K562 (cell line): ENCODE data around the gene ADIPOR2. TPM values are rescaled to one million over a fixed set of nuclear protein-coding genes. Genes with fewer than 3 reads are reported as not detected.

Source experiments
- ATAC-seq: fragments of 200-7000 bp; cut with Tn5 transposase; 3 replicates; pipeline ENCODE4 v1.9.1; 2020; ENCODE audit warnings: moderate library complexity
- BruUV-seq: library from RNA; stranded (reverse); fragments of 400-500 nt; replicated peaks from 2 replicates; lab custom pipeline; 2021; lab: Mats Ljungman, UMichigan
- CTCF ChIA-PET: fragments of 300-600 bp; formaldehyde crosslinking; extraction: SDS; loops from one replicate; lab custom pipeline; 2021; ENCODE audit warnings: low intra/inter-chr PET ratio; lab: Yijun Ruan, JAX
- POLR2A ChIA-PET: fragments of 300-600, 350-650 bp; sonication (Branson Sonifier 250); formaldehyde crosslinking; extraction: SDS; loops from one replicate; lab custom pipeline; 2021; ENCODE audit warnings: antibody characterized with exemption, inconsistent platforms; lab: Yijun Ruan, JAX
- DNase-seq, 4 experiments: peaks; one replicate each; pipeline versions ENCODE4 v3.0.0 to v3.0.0-alpha.2; 2011 to 2018; ENCODE audit warnings: low spot score in 3 of 4, mixed read lengths in 3 of 4; ENCODE audit errors: extremely low read depth in 1 of 4
- FAIRE-seq: peaks from 2 replicates; lab custom pipeline; 2011; peaks lifted over from hg19 to GRCh38; lab: Jason Lieb, UNC
- H2AFZ ChIP-seq: 2 replicates; pipeline ENCODE4 v1.6.0; 2011; ENCODE audit warnings: low read depth, low read length, control low read depth, inconsistent platforms
- H3K27ac ChIP-seq: fragments of 200-600 bp; 3 replicates; pipeline ENCODE4 v1.8.0; 2011; ENCODE audit warnings: low read depth, mild to moderate bottlenecking, control low read depth, inconsistent platforms, low read length, moderate library complexity, mixed read lengths; ENCODE audit errors: extremely low read depth
- H3K27me3 ChIP-seq, 2 experiments: fragments of 300-600 bp in 1 of 2; 2 replicates in 1 of 2; 3 replicates in 1 of 2; pipeline versions ENCODE4 v1.6.0 to v1.8.0; 2011; ENCODE audit warnings: inconsistent platforms in 2 of 2, low read length in 2 of 2, mild to moderate bottlenecking in 1 of 2, mixed read lengths in 1 of 2, moderate library complexity in 1 of 2; ENCODE audit not compliant: control insufficient read depth in 2 of 2, insufficient read depth in 2 of 2
- H3K36me3 ChIP-seq: fragments of 300-600 bp; 3 replicates; pipeline ENCODE4 v1.8.0; 2011; ENCODE audit warnings: mild to moderate bottlenecking, low read length, inconsistent platforms; ENCODE audit not compliant: control insufficient read depth, insufficient read depth
- H3K4me1 ChIP-seq, 2 experiments: fragments of 200-600 bp in 1 of 2; replicated peaks in 1 of 2; 2 replicates in 1 of 2; 3 replicates in 1 of 2; pipeline versions ENCODE4 v1.5.1 to v1.8.0; 2011; ENCODE audit warnings: inconsistent platforms in 2 of 2, low read length in 2 of 2, mild to moderate bottlenecking in 1 of 2, mixed read lengths in 1 of 2, moderate library complexity in 1 of 2; ENCODE audit not compliant: control insufficient read depth in 2 of 2, insufficient read depth in 2 of 2
- H3K4me2 ChIP-seq: 2 replicates; pipeline ENCODE4 v1.6.1; 2011; ENCODE audit warnings: low read length, control low read depth, inconsistent platforms, mixed read lengths; ENCODE audit not compliant: insufficient read depth
- H3K4me3 ChIP-seq: fragments of 200-600 bp; sonication (generic), shearing (Covaris generic); 2 replicates; pipeline ENCODE4 v1.5.1; 2016; ENCODE audit warnings: control low read depth, inconsistent platforms
- H3K79me2 ChIP-seq: fragments of 200-600 bp; 3 replicates; pipeline ENCODE4 v1.8.0; 2011; ENCODE audit warnings: low read length, inconsistent platforms; ENCODE audit not compliant: control insufficient read depth, insufficient read depth
- H3K9ac ChIP-seq, 2 experiments: 2 replicates each; pipeline versions ENCODE4 v1.6.0 to v1.6.1; 2011; ENCODE audit warnings: low read depth in 2 of 2, low read length in 2 of 2, control low read depth in 1 of 2, inconsistent platforms in 1 of 2, mild to moderate bottlenecking in 1 of 2, mixed read lengths in 1 of 2; ENCODE audit not compliant: insufficient read depth in 1 of 2
- H3K9me1 ChIP-seq: one replicate; pipeline ENCODE4 v1.6.0; 2011; ENCODE audit warnings: inconsistent platforms, mild to moderate bottlenecking, low read length, moderate library complexity; ENCODE audit not compliant: control insufficient read depth, insufficient read depth
- H3K9me3 ChIP-seq: replicated peaks from 2 replicates; pipeline ENCODE4 v1.5.1; 2011; ENCODE audit warnings: low read depth, low read length, inconsistent platforms; ENCODE audit not compliant: control insufficient read depth, insufficient read depth
- H4K20me1 ChIP-seq: replicated peaks from 2 replicates; pipeline ENCODE4 v1.6.1; 2011; ENCODE audit warnings: low read length, inconsistent platforms, mixed read lengths; ENCODE audit not compliant: control insufficient read depth, insufficient read depth
- BCOR ChIP-seq: fragments of 450-650 bp; IDR thresholded peaks from 2 replicates; pipeline ENCODE4 v1.6.1; 2016
- CHD4 ChIP-seq: fragments of 200-600 bp; sonication (generic); IDR thresholded peaks from 3 replicates; pipeline ENCODE4 v1.6.1; 2012; ENCODE audit warnings: low read depth, mild to moderate bottlenecking, mixed read lengths, low read length, inconsistent platforms; ENCODE audit not compliant: insufficient read depth, insufficient replicate concordance, poor library complexity, severe bottlenecking
- EHMT2 ChIP-seq: fragments of 450-650 bp; IDR thresholded peaks from 2 replicates; pipeline ENCODE4 v1.6.1; 2018; ENCODE audit warnings: antibody characterized with exemption
- NKRF ChIP-seq: fragments of 450-650 bp; IDR thresholded peaks from 2 replicates; pipeline ENCODE4 v1.6.1; 2016; ENCODE audit warnings: borderline replicate concordance
- RBM25 ChIP-seq: fragments of 200-400 bp; formaldehyde crosslinking; IDR thresholded peaks from 2 replicates; pipeline ENCODE4 v1.6.1; 2018; ENCODE audit warnings: low read length, low read depth, moderate library complexity; ENCODE audit not compliant: severe bottlenecking
- SOX6 ChIP-seq: fragments of 450-650 bp; IDR thresholded peaks from 2 replicates; pipeline ENCODE4 v1.6.1; 2014; ENCODE audit warnings: mild to moderate bottlenecking
- SREBF1 ChIP-seq: fragments of 150-350 bp; IDR thresholded peaks from 2 replicates; pipeline ENCODE4 v1.6.1; 2014; ENCODE audit warnings: antibody characterized with exemption, low read depth, low read length, borderline replicate concordance
- ZNF165 ChIP-seq: fragments of 250-450 bp; sonication (Bioruptor Pico); IDR thresholded peaks from 2 replicates; pipeline ENCODE4 v1.4.0; 2020; ENCODE audit warnings: borderline replicate concordance
- ZNF384 ChIP-seq: IDR thresholded peaks from 2 replicates; pipeline ENCODE4 v1.6.1; 2012; ENCODE audit warnings: low read depth, low read length, improper control_type of control experiment
- WGBS: fragments of 100-300 bp; shearing (Covaris generic); methylation state at CpG from one replicate; pipeline ENCODE4 v1.1.6; 2016; ENCODE audit warnings: low coverage, mixed read lengths; ENCODE audit not compliant: insufficient coverage; ENCODE audit errors: missing lambda C conversion rate; 5-methylcytosine and 5-hydroxymethylcytosine counted together
- in situ Hi-C: fragments of 300-500 bp; cut with MboI; formaldehyde crosslinking; loops from 4 replicates; pipeline ENCODE4 v1.15.0; 2018; ENCODE audit warnings: inconsistent platforms, mixed read lengths
- intact Hi-C: fragments of 100-400 bp; cut with micrococcal nuclease; formaldehyde crosslinking; loops from 2 replicates; pipeline ENCODE4 v1.14.2; 2022
- polyA plus RNA-seq, 8 experiments: library from polyadenylated mRNA; depleted of rRNA in 4 of 8; stranded (reverse) in 5 of 8; unstranded in 3 of 8; fragments of >200 nt; fragmentation: Nextera tagmentation in 2 of 8; fragmentation: Illumina TruSeq in 1 of 8; extraction: Ambion mirVana in 2 of 8; extraction: Trizol in 1 of 8; gene quantifications; 2 replicates each; pipeline versions ENCODE4 v1.2.1 to v1.2.3, GENCODE V29; 2011 to 2014; ENCODE audit warnings: inconsistent platforms in 1 of 8, missing spikeins in 1 of 8
- total RNA-seq, 7 experiments: library from RNA; depleted of rRNA in 6 of 7; stranded (reverse); fragments of >200 nt in 6 of 7; fragmentation: Illumina TruSeq in 2 of 7; extraction: Trizol in 2 of 7; gene quantifications; 2 replicates each; pipeline versions ENCODE4 v1.2.1 to v1.2.3, GENCODE V29; 2011 to 2021; ENCODE audit warnings: low replicate concordance in 1 of 7

The ADIPOR2 gene
- total and polyA plus RNA-seq, 9 of the 15 experiments (the other 6 are each of a cell fraction or from before 2014, with no cell fraction given) = 10.9 to 63.5 (median 46.0) TPM

GRCh38 chr12:1680804-1681492 lies 9.9 kb upstream of the ADIPOR2 start:
- 39% methylated on average over 5 of the region's 7 CpGs for WGBS
- no TSS peak for BruUV-seq
- no peaks in the 10 kb centered on the region for H3K9me3 ChIP-seq
- peak; percentile 26 for FAIRE-seq
- DNase-seq = peak in 2 of 4 experiments; percentile 22 to 47
- no peaks in the 10 kb centered on the region for H3K9me1 ChIP-seq
- peak; percentile 70 for ATAC-seq
- in situ Hi-C loops = no loop called here
- no peak overlapping the region for H3K27ac ChIP-seq
- no peaks in the 10 kb centered on the region for H3K79me2 ChIP-seq
- H4K20me1 ChIP-seq = no peaks in the 10 kb centered on the region
- ChIA-PET CTCF (no interaction called here), POLR2A (interaction anchor here (0.8 to 2.6 kb wide), 4 partner anchors 9 to 14 kb away, joined by 3 to 20 read pairs (median 4); partner anchors contain the start of gene ADIPOR2)
- H3K4me3 ChIP-seq = no peak overlapping the region
- H3K4me2 ChIP-seq = peak overlapping the region; percentile 23; the same call in 1 of the 2 replicates
- H3K27me3 ChIP-seq = no peaks in the 10 kb centered on the region
- no peak for TF ChIP-seq CHD4
- TF ChIP-seq EHMT2 = no peak
- peak; percentile 49; the same call in 1 of the 2 replicates for TF ChIP-seq SOX6
- TF ChIP-seq SREBF1 = no peak
- peak; percentile 16; the same call in 1 of the 2 replicates for TF ChIP-seq ZNF384
- TF ChIP-seq ZNF165 (CRISPR knock-in tag) = no peak
- peak; percentile 59 for TF ChIP-seq RBM25
- TF ChIP-seq BCOR = peak; percentile 54; the same call in 1 of the 2 replicates
- no peak for TF ChIP-seq NKRF
- H3K9ac ChIP-seq = no peak overlapping the region
- intact Hi-C loops = no loop called here
- peaks cover 0 to 8% of the 10 kb centered on the region in 2 experiments; a peak in 1 of 5 replicates for H3K4me1 ChIP-seq
- peak overlapping the region; percentile 79 for H2AFZ ChIP-seq
- no peaks in the 10 kb centered on the region for H3K36me3 ChIP-seq
